Skeletal muscle tissue (tissue), 4 donors: ENCODE results near the gene GAGE2A. TPM values are rescaled to one million over a fixed set of nuclear protein-coding genes. Genes with fewer than 3 reads are reported as not detected.
"Not testable (repeated sequence)": the region's sequence is repeated elsewhere in the genome, so short reads cannot be mapped to it uniquely, and the experiment has no call there.

Experiments used
- H3K27ac ChIP-seq: one replicate; pipeline ENCODE4 v1.7.0; 2013; ENCODE audit warnings: mild to moderate bottlenecking, low read depth, low read length, inconsistent platforms
- H3K27me3 ChIP-seq, 3 donors: one replicate each; pipeline ENCODE4 v1.7.0; 2013; ENCODE audit warnings: low read length in 3 of 3; ENCODE audit not compliant: control insufficient read depth in 3 of 3, insufficient read depth in 3 of 3
- H3K36me3 ChIP-seq, 3 donors: one replicate each; pipeline ENCODE4 v1.7.0; 2013; ENCODE audit warnings: low read length in 3 of 3; ENCODE audit not compliant: control insufficient read depth in 3 of 3, insufficient read depth in 3 of 3
- H3K4me1 ChIP-seq, 3 donors: one replicate each; pipeline ENCODE4 v1.7.0; 2013; ENCODE audit warnings: low read length in 3 of 3, mild to moderate bottlenecking in 3 of 3; ENCODE audit not compliant: control insufficient read depth in 3 of 3, insufficient read depth in 3 of 3
- H3K4me3 ChIP-seq, 3 donors: one replicate each; pipeline ENCODE4 v1.7.0; 2013; ENCODE audit warnings: low read length in 3 of 3
- H3K9ac ChIP-seq, 3 donors: one replicate each; pipeline ENCODE4 v1.7.0; 2013; ENCODE audit warnings: low read length in 3 of 3, mild to moderate bottlenecking in 3 of 3, moderate library complexity in 2 of 3, low read depth in 1 of 3
- H3K9me3 ChIP-seq, 3 donors: one replicate each; pipeline ENCODE4 v1.7.0; 2013; ENCODE audit warnings: low read length in 3 of 3; ENCODE audit not compliant: control insufficient read depth in 3 of 3
- total RNA-seq: library from RNA; depleted of rRNA; stranded (reverse); fragments of >200 nt; gene quantifications from one replicate; pipeline ENCODE4 v1.2.3, GENCODE V29; 2014
- donor health status: Osteomylitis.

Gene GAGE2A, protein sequence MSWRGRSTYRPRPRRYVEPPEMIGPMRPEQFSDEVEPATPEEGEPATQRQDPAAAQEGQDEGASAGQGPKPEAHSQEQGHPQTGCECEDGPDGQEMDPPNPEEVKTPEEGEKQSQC
- total RNA-seq, result not detected

DNA sequence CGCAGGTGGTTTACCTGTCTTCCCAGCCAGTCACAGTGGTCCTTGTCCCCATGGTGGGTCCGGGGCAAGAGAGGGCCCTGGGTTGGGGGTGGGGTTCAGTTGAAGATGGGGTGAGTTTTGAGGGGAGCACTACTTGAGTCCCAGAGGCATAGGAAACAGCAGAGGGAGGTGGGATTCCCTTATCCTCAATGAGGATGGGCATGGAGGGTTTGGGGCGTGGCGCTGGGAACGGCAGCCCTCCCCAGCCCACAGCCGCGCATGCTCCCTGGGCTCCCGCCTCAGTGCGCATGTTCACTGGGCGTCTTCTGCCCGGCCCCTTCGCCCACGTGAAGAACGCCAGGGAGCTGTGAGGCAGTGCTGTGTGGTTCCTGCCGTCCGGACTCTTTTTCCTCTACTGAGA is at the start of gene GAGE2A:
GAGE2A (plus strand) TSS at position 301 of the 400 bp plus-strand sequence. CDS start 1,155 bp downstream, outside the sequence.
- not testable (repeated sequence) for H3K27me3 ChIP-seq

DNA sequence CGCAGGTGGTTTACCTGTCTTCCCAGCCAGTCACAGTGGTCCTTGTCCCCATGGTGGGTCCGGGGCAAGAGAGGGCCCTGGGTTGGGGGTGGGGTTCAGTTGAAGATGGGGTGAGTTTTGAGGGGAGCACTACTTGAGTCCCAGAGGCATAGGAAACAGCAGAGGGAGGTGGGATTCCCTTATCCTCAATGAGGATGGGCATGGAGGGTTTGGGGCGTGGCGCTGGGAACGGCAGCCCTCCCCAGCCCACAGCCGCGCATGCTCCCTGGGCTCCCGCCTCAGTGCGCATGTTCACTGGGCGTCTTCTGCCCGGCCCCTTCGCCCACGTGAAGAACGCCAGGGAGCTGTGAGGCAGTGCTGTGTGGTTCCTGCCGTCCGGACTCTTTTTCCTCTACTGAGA is 47.9 kb upstream of the GAGE2A start, which contains the start of gene GAGE12D:
GAGE12D (plus strand) TSS at position 301 of the 400 bp plus-strand sequence. CDS start 1,155 bp downstream, outside the sequence.
- not testable (repeated sequence) for H3K9me3 ChIP-seq, H3K27me3 ChIP-seq, H3K27ac ChIP-seq, H3K4me3 ChIP-seq, H3K4me1 ChIP-seq, H3K9ac ChIP-seq, H3K36me3 ChIP-seq

More for the DNA sequence above, at the start of gene GAGE2A:
- not testable (repeated sequence) for H3K4me1 ChIP-seq, H3K9me3 ChIP-seq, H3K36me3 ChIP-seq, H3K9ac ChIP-seq, H3K27ac ChIP-seq, H3K4me3 ChIP-seq

DNA sequence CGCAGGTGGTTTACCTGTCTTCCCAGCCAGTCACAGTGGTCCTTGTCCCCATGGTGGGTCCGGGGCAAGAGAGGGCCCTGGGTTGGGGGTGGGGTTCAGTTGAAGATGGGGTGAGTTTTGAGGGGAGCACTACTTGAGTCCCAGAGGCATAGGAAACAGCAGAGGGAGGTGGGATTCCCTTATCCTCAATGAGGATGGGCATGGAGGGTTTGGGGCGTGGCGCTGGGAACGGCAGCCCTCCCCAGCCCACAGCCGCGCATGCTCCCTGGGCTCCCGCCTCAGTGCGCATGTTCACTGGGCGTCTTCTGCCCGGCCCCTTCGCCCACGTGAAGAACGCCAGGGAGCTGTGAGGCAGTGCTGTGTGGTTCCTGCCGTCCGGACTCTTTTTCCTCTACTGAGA is 38.3 kb upstream of the GAGE2A start, which contains the start of gene GAGE12E:
GAGE12E (plus strand) TSS at position 301 of the 400 bp plus-strand sequence. CDS start 1,155 bp downstream, outside the sequence.
- H3K27me3 ChIP-seq, H3K9ac ChIP-seq, H3K9me3 ChIP-seq, H3K4me3 ChIP-seq, H3K36me3 ChIP-seq, H3K4me1 ChIP-seq, H3K27ac ChIP-seq: not testable (repeated sequence)

DNA sequence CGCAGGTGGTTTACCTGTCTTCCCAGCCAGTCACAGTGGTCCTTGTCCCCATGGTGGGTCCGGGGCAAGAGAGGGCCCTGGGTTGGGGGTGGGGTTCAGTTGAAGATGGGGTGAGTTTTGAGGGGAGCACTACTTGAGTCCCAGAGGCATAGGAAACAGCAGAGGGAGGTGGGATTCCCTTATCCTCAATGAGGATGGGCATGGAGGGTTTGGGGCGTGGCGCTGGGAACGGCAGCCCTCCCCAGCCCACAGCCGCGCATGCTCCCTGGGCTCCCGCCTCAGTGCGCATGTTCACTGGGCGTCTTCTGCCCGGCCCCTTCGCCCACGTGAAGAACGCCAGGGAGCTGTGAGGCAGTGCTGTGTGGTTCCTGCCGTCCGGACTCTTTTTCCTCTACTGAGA is 28.8 kb upstream of the GAGE2A start, which contains the start of gene GAGE12F:
GAGE12F (plus strand) TSS at position 301 of the 400 bp plus-strand sequence. CDS start 1,155 bp downstream, outside the sequence.
- not testable (repeated sequence) for H3K27me3 ChIP-seq, H3K9me3 ChIP-seq, H3K4me1 ChIP-seq, H3K4me3 ChIP-seq, H3K36me3 ChIP-seq, H3K27ac ChIP-seq, H3K9ac ChIP-seq

DNA sequence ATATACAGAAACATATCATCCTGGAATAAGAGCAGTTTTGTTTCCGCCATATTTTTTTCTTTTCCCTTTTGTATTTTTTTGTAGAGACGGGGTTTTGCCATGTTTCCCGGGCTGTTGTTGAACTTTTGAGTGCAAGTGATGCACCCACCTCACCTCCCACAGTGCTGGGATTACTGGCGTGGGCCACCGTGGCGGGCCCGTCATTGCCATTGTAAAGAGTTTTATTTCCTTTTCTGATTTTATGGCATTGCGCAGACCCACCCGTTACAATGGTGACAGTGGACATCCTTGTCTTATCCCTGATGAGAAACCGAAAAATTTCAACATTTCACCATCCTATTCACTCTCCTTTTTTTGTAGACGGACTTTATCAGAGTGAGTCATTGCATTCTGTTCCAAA is 20.6 kb upstream of the GAGE2A start:
- H3K9me3 ChIP-seq, result not testable (repeated sequence)

DNA sequence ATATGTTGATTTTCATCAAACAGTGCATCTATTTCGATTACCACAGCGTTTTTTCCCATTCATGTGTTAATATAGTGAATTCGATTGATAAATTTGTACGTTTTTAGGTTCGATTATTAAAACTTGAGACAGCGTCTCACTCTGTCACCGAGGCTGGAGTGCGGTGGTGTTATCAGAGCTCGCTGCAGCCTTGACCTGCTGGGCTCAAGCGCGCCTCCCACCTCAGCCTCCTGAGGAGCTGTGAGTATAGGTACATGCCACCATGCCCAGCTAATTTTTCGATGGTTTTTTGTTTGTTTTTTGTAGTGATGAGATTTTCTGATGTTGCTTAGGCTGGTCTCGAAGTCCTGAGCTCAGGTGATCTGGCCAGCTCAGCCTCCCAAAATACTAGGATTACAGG is 20.1 kb upstream of the GAGE2A start:
- H3K9ac ChIP-seq, H3K9me3 ChIP-seq, H3K27me3 ChIP-seq, H3K36me3 ChIP-seq, H3K4me3 ChIP-seq, H3K27ac ChIP-seq, H3K4me1 ChIP-seq: not testable (repeated sequence)

More for the DNA sequence above, 20.6 kb upstream of the GAGE2A start:
- not testable (repeated sequence) for H3K4me3 ChIP-seq, H3K4me1 ChIP-seq, H3K36me3 ChIP-seq, H3K27me3 ChIP-seq, H3K9ac ChIP-seq, H3K27ac ChIP-seq

DNA sequence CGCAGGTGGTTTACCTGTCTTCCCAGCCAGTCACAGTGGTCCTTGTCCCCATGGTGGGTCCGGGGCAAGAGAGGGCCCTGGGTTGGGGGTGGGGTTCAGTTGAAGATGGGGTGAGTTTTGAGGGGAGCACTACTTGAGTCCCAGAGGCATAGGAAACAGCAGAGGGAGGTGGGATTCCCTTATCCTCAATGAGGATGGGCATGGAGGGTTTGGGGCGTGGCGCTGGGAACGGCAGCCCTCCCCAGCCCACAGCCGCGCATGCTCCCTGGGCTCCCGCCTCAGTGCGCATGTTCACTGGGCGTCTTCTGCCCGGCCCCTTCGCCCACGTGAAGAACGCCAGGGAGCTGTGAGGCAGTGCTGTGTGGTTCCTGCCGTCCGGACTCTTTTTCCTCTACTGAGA is 19.2 kb upstream of the GAGE2A start, which contains the start of gene GAGE12G:
GAGE12G (plus strand) TSS at position 301 of the 400 bp plus-strand sequence. CDS start 1,155 bp downstream, outside the sequence.
- H3K9ac ChIP-seq, H3K27ac ChIP-seq, H3K9me3 ChIP-seq, H3K4me1 ChIP-seq, H3K27me3 ChIP-seq, H3K36me3 ChIP-seq, H3K4me3 ChIP-seq: not testable (repeated sequence)

DNA sequence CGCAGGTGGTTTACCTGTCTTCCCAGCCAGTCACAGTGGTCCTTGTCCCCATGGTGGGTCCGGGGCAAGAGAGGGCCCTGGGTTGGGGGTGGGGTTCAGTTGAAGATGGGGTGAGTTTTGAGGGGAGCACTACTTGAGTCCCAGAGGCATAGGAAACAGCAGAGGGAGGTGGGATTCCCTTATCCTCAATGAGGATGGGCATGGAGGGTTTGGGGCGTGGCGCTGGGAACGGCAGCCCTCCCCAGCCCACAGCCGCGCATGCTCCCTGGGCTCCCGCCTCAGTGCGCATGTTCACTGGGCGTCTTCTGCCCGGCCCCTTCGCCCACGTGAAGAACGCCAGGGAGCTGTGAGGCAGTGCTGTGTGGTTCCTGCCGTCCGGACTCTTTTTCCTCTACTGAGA is 9.6 kb upstream of the GAGE2A start, which contains the start of gene GAGE12H:
GAGE12H (plus strand) TSS at position 301 of the 400 bp plus-strand sequence. CDS start 1,155 bp downstream, outside the sequence.
- not testable (repeated sequence) for H3K9me3 ChIP-seq, H3K4me1 ChIP-seq, H3K36me3 ChIP-seq, H3K4me3 ChIP-seq, H3K27ac ChIP-seq, H3K27me3 ChIP-seq, H3K9ac ChIP-seq

DNA sequence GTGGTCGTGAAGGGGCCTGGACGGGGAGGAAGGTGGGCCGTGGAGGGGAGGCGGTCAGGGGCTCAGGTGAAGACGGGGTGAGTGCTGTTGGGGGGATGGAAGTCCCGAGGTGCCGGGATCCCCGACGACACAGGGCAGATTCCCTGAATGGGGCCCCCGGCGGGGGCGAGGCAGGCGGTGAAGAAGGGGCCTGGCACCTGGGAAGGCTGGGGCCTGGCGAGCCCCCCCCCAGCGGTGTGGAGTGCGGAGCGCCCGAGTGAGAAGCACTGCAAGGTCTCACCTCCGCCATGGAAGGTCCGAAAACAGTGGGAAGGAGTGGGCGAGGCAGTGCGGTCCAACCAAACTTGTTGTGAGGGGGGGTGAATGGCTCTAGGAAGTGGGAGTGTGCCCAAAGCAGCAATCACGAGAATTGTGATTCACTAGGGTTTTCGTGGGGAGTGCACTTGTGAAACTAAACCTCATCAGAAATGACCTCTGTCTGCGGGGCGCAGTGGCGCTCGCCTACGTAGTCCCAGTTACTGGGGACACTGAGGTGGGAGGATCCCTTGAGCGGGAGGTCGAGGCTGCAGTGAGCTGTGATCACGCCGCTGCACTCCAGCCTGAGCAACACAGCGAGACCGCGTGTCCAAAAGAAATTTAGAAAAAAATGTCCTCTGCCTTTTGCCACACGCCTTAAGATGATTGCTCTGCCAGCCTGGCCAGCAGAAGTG is 628 bp downstream of the GAGE2A start:
- not testable (repeated sequence) for H3K4me1 ChIP-seq, H3K4me3 ChIP-seq, H3K27ac ChIP-seq, H3K36me3 ChIP-seq, H3K9ac ChIP-seq, H3K9me3 ChIP-seq, H3K27me3 ChIP-seq

DNA sequence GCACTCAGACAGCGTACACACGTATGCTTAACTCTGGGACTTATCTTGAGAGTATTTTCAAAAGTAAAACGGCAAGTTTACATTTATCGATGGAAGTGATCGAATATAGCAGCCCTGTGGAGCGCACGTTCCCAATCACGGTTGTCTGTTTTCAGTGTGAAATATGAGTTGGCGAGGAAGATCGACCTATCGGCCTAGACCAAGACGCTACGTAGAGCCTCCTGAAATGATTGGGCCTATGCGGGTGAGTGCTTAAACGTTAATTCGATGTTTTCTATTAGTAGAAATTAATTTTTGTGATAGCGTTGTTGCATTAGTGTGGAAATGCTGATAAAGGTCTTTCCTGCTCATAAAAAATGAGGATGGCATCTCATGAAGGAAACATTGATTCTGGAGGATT is 1.2 kb downstream of the GAGE2A start:
- not testable (repeated sequence) for H3K4me1 ChIP-seq, H3K9ac ChIP-seq, H3K4me3 ChIP-seq, H3K27me3 ChIP-seq, H3K36me3 ChIP-seq, H3K9me3 ChIP-seq, H3K27ac ChIP-seq
